ENCODE measurements around the gene IL4I1. TPM values are rescaled to one million over a fixed set of nuclear protein-coding genes. Genes with fewer than 3 reads are reported as not detected.

Gene IL4I1
- total and polyA plus RNA-seq, 4 donors = 0.08 to 0.75 (median 0.23) TPM

- Histone ChIP-seq H3K27ac (ENCODE audit: low read depth in 1 of 2, low read length in 2 of 2) (no peak overlapping the region), H3K4me1 (ENCODE audit: control insufficient read depth in 4 of 4, insufficient read depth in 4 of 4, low read length in 3 of 4) (peaks cover 0 to 22% (median 11%) of the 10 kb centered on the region in 4 donors), H3K36me3 (ENCODE audit: control insufficient read depth in 4 of 4, insufficient read depth in 3 of 4, low read depth in 1 of 4, low read length in 3 of 4) (peaks cover 40 to 53% (median 47%) of the 10 kb centered on the region in 4 donors), H3K9ac (ENCODE audit: low read depth in 1 of 2, low read length in 2 of 2) (no peak overlapping the region), H3K9me3 (ENCODE audit: control insufficient read depth in 4 of 4, low read length in 3 of 4) (no peaks in the 10 kb centered on the region), H3K27me3 (ENCODE audit: control insufficient read depth in 4 of 4, insufficient read depth in 4 of 4, low read length in 3 of 4) (no peaks in the 10 kb centered on the region), H3K4me3 (ENCODE audit: low read depth in 1 of 3, low read length in 3 of 3) (no peak overlapping the region)
- DNase-seq (ENCODE audit: low spot score) = no peak
- WGBS = 98% methylated on average over 17 of the region's 17 CpGs
- TF ChIP-seq TAF1 (conservative IDR thresholded peaks at IDR 0.05) = no peak
Measured at GRCh38 chr19:49881186-49881585, 15.5 kb downstream of the IL4I1 start.

DNA sequence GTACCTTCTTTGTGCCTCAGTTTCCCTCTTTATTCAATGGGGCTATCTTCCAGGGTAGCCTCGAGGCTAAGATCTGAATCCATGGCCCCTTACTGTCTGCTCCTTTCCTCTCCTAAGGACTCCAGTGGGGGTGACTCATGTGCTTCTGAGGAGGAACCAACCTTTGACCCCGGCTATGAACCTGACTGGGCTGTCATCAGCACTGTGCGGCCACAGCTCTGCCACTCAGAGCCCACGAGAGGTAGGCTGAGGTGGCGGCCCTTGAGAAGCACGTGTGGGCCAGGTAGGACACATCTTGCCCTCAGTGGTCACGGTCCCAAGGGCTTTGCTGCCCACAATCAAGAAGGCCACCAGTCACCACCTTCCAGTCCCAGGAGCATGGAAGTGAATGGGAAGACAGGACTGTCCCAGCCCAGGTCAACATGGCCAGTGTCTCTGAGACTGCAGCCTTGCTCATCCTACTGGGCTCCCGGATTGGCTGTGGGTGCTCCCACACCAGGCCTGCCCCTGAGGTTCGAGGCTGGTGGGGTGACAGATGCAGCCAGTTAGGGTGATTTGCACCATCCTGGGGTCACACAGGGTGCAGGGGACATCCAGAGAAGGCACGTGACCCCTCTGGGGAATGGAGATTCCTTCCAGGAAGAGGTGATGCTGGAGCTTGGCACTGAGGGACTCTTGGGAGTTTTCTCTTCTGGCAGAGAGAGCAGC is 16.4 kb downstream of the IL4I1 start:
- no peak for DNase-seq (ENCODE audit: low spot score)
- Histone ChIP-seq H3K4me3 (ENCODE audit: low read depth in 1 of 3, low read length in 3 of 3) (no peak overlapping the region), H3K27ac (ENCODE audit: low read depth in 1 of 2, low read length in 2 of 2) (no peak overlapping the region), H3K9me3 (ENCODE audit: control insufficient read depth in 4 of 4, low read length in 3 of 4) (no peaks in the 10 kb centered on the region), H3K9ac (ENCODE audit: low read depth in 1 of 2, low read length in 2 of 2) (no peak overlapping the region), H3K4me1 (ENCODE audit: control insufficient read depth in 4 of 4, insufficient read depth in 4 of 4, low read length in 3 of 4) (peaks cover 0 to 29% (median 17%) of the 10 kb centered on the region in 4 donors), H3K36me3 (ENCODE audit: control insufficient read depth in 4 of 4, insufficient read depth in 3 of 4, low read depth in 1 of 4, low read length in 3 of 4) (peaks cover 38 to 51% (median 47%) of the 10 kb centered on the region in 4 donors), H3K27me3 (ENCODE audit: control insufficient read depth in 4 of 4, insufficient read depth in 4 of 4, low read length in 3 of 4) (no peaks in the 10 kb centered on the region)
- TF ChIP-seq FOXA1 (IDR thresholded peaks at IDR 0.05) (no peak), TAF1 (conservative IDR thresholded peaks at IDR 0.05) (no peak), YY1 (IDR thresholded peaks at IDR 0.05) (no peak), JUND (IDR thresholded peaks at IDR 0.05) (no peak), NR2F2 (IDR thresholded peaks at IDR 0.05) (no peak), GABPA (IDR thresholded peaks at IDR 0.05 in 1 of 2, conservative IDR thresholded peaks at IDR 0.05 in 1 of 2) (no peak), ATF3 (IDR thresholded peaks at IDR 0.05) (no peak), FOXA2 (IDR thresholded peaks at IDR 0.05) (no peak), REST (IDR thresholded peaks at IDR 0.05) (no peak), EGR1 (IDR thresholded peaks at IDR 0.05; ENCODE audit: low read depth in 2 of 2) (no peak)
- 93% methylated on average over 10 of the region's 10 CpGs for WGBS

- H3K9me3 ChIP-seq (ENCODE audit: control insufficient read depth in 4 of 4, low read length in 3 of 4) = no peaks in the 10 kb centered on the region
- 95% methylated on average over 12 of the region's 12 CpGs for WGBS
- peaks cover 2 to 37% (median 23%) of the 10 kb centered on the region in 4 donors for H3K4me1 ChIP-seq (ENCODE audit: control insufficient read depth in 4 of 4, insufficient read depth in 4 of 4, low read length in 3 of 4)
- H3K9ac ChIP-seq (ENCODE audit: low read depth in 1 of 2, low read length in 2 of 2) = no peak overlapping the region
- H3K4me3 ChIP-seq (ENCODE audit: low read depth in 1 of 3, low read length in 3 of 3) = no peak overlapping the region
- H3K27me3 ChIP-seq (ENCODE audit: control insufficient read depth in 4 of 4, insufficient read depth in 4 of 4, low read length in 3 of 4) = no peaks in the 10 kb centered on the region
- peaks cover 34 to 44% (median 42%) of the 10 kb centered on the region in 4 donors for H3K36me3 ChIP-seq (ENCODE audit: control insufficient read depth in 4 of 4, insufficient read depth in 3 of 4, low read depth in 1 of 4, low read length in 3 of 4)
- no peak for DNase-seq (ENCODE audit: low spot score)
- TF ChIP-seq FOXA2 (IDR thresholded peaks at IDR 0.05) (no peak), GABPA (IDR thresholded peaks at IDR 0.05 in 1 of 2, conservative IDR thresholded peaks at IDR 0.05 in 1 of 2) (peak in 1 of 2 donors; percentile 58)
- no peak overlapping the region for H3K27ac ChIP-seq (ENCODE audit: low read depth in 1 of 2, low read length in 2 of 2)
Measured at GRCh38 chr19:49879243-49879963, 17.3 kb downstream of the IL4I1 start.

Data from liver (tissue), 9 donors.